Fibroblast of villous mesenchyme (primary cell): ENCODE measurements around the gene TBC1D9B. TPM values are rescaled to one million over a fixed set of nuclear protein-coding genes. Genes with fewer than 3 reads are reported as not detected.

Experiments used
- DNase-seq: peaks from one replicate; pipeline ENCODE4 v3.0.0-alpha.2; 2010; ENCODE audit warnings: low read depth
- H3K4me3 ChIP-seq: 2 replicates; pipeline ENCODE4 v1.5.1; 2011; ENCODE audit warnings: low read depth, mild to moderate bottlenecking, low read length
- CTCF ChIP-seq: IDR thresholded peaks from 2 replicates; pipeline ENCODE4 v1.5.1; 2012; ENCODE audit warnings: low read depth, mild to moderate bottlenecking, low read length; ENCODE audit not compliant: insufficient read depth
- total RNA-seq: library from RNA; depleted of rRNA; stranded (reverse); fragments of >200 nt; gene quantifications from 2 replicates; pipeline ENCODE4 v1.2.3, GENCODE V29; 2012

TBC1D9B gene
- total RNA-seq, 1 donor, result 70.0 TPM

- no peak for TF ChIP-seq CTCF
- DNase-seq, result no peak
- no peak overlapping the region for H3K4me3 ChIP-seq
Observed at GRCh38 chr5:179904463-179905160, 3.1 kb downstream of the TBC1D9B start.

GRCh38 chr5:179902763-179903158, 4.9 kb downstream of the TBC1D9B start:
- no peak for TF ChIP-seq CTCF
- no peak for DNase-seq
- no peak overlapping the region for H3K4me3 ChIP-seq

- no peak for TF ChIP-seq CTCF
- DNase-seq, result no peak
Observed at GRCh38 chr5:179901915-179902762, 5.6 kb downstream of the TBC1D9B start.

GRCh38 chr5:179901462-179901861, 6.2 kb downstream of the TBC1D9B start:
- TF ChIP-seq CTCF, result no peak
- DNase-seq, result peak; percentile 45
- no peak overlapping the region for H3K4me3 ChIP-seq

More at GRCh38 chr5:179901915-179902762, 5.6 kb downstream of the TBC1D9B start:
- no peak overlapping the region for H3K4me3 ChIP-seq

GRCh38 chr5:179900711-179901110, 7.0 kb downstream of the TBC1D9B start:
- no peak for TF ChIP-seq CTCF
- H3K4me3 ChIP-seq, result no peak overlapping the region
- no peak for DNase-seq

GRCh38 chr5:179900206-179900605, 7.5 kb downstream of the TBC1D9B start:
- DNase-seq, result no peak

More at GRCh38 chr5:179900206-179900605, 7.5 kb downstream of the TBC1D9B start:
- H3K4me3 ChIP-seq, result no peak overlapping the region
- no peak for TF ChIP-seq CTCF
